Measurements from ENCODE around the gene FKBP1A.

Gene FKBP1A

DNA sequence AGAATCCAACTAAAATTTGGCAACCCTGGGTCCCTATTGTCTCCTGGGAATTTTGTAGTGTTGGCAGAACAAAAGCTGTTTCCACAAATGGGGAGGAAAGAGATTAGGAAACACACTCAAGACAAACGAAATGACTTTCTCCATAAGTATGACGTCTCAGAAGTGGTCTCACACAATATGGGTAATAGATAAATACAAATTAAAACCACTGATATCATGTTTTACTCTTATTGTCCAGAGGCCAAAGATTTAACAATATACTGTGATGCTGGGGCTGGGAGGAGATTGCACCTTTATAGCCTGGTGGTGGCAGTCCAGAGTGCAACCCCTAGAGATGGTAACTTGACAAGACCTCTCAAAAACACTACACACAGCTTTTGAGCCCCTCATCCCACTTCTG, 18.6 kb downstream of the FKBP1A start:
- Histone ChIP-seq H3K4me2 (ENCODE audit: low read length) (no peak overlapping the region), H2AFZ (ENCODE audit: low read depth, low read length) (no peak overlapping the region), H3K36me3 (replicated peaks; ENCODE audit: low read depth, low read length) (peaks cover 44% of the 10 kb centered on the region), H3K9me3 (ENCODE audit: insufficient read depth, low read length) (no peaks in the 10 kb centered on the region), H3K79me2 (ENCODE audit: low read length) (peaks cover 66% of the 10 kb centered on the region), H3K27ac (ENCODE audit: low read length) (no peak overlapping the region), H3K9ac (ENCODE audit: low read length) (no peak overlapping the region), H3K4me1 (ENCODE audit: low read length) (peaks cover 34% of the 10 kb centered on the region), H3K27me3 (ENCODE audit: low read depth, low read length) (no peaks in the 10 kb centered on the region), H4K20me1 (ENCODE audit: insufficient read depth, low read length) (peaks cover 52% of the 10 kb centered on the region), H3K4me3 (ENCODE audit: low read length) (no peak overlapping the region)
- no peak for TF ChIP-seq EZH2phosphoT487 (IDR thresholded peaks at IDR 0.05; ENCODE audit: low read depth)
- TF ChIP-seq, protein P1, sequence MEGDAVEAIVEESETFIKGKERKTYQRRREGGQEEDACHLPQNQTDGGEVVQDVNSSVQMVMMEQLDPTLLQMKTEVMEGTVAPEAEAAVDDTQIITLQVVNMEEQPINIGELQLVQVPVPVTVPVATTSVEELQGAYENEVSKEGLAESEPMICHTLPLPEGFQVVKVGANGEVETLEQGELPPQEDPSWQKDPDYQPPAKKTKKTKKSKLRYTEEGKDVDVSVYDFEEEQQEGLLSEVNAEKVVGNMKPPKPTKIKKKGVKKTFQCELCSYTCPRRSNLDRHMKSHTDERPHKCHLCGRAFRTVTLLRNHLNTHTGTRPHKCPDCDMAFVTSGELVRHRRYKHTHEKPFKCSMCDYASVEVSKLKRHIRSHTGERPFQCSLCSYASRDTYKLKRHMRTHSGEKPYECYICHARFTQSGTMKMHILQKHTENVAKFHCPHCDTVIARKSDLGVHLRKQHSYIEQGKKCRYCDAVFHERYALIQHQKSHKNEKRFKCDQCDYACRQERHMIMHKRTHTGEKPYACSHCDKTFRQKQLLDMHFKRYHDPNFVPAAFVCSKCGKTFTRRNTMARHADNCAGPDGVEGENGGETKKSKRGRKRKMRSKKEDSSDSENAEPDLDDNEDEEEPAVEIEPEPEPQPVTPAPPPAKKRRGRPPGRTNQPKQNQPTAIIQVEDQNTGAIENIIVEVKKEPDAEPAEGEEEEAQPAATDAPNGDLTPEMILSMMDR (IDR thresholded peaks at IDR 0.05; ENCODE audit: low read depth, low read length) = no peak

DNA sequence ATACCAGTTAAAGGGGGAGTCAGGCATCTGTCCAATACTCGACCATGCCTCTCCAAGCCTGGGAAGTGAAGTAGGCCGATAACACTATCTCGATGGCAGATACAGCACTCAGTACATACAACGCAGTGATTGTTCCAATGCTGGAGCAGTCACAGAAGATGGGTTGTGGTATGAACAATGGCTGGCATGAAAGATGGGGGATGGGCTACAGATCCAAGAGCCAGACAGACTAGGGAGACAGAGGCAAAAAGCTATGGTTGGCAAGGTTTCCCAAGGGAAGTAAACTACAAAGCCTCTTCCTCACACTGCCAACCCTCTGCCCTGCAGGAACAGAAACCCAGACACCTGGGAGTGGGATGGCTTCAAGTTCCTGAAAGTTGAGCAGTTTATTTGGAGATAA, 19.2 kb downstream of the FKBP1A start:
- no peak overlapping the region for H3K4me3 ChIP-seq (ENCODE audit: low read length)
- no peaks in the 10 kb centered on the region for H3K27me3 ChIP-seq (ENCODE audit: low read depth, low read length)
- peaks cover 31% of the 10 kb centered on the region for H3K4me1 ChIP-seq (ENCODE audit: low read length)
- no peak overlapping the region for H3K27ac ChIP-seq (ENCODE audit: low read length)
- peaks cover 45% of the 10 kb centered on the region for H4K20me1 ChIP-seq (ENCODE audit: insufficient read depth, low read length)
- H3K36me3 ChIP-seq (replicated peaks; ENCODE audit: low read depth, low read length) = peaks cover 46% of the 10 kb centered on the region
- no peak overlapping the region for H2AFZ ChIP-seq (ENCODE audit: low read depth, low read length)
- TF ChIP-seq EZH2phosphoT487 (IDR thresholded peaks at IDR 0.05; ENCODE audit: low read depth) = no peak
- TF ChIP-seq, protein P1 (IDR thresholded peaks at IDR 0.05; ENCODE audit: low read depth, low read length) = no peak
- H3K4me2 ChIP-seq (ENCODE audit: low read length) = no peak overlapping the region
- H3K9me3 ChIP-seq (ENCODE audit: insufficient read depth, low read length) = no peaks in the 10 kb centered on the region
- peaks cover 60% of the 10 kb centered on the region for H3K79me2 ChIP-seq (ENCODE audit: low read length)
- H3K9ac ChIP-seq (ENCODE audit: low read length) = no peak overlapping the region

DNA sequence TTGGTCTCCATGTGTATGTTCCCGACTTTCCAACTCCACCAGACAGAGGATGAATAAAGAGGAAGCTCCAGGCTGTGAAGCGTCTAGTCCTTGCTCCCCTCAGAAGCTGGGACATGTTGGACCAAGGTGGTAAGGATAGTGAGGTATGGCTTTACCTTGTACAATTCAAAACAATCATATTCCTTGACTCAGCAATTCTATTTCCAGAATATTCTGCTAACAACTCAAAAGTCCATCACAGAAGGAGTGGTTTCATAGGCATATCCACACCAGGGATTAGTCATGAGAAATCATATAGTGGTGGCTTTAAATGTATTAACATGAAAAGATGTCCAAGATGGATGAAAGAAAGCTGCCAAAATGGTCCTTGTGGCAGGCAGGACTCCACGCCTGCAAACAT, 19.8 kb downstream of the FKBP1A start:
- Histone ChIP-seq H3K27ac (ENCODE audit: low read length) (no peak overlapping the region), H4K20me1 (ENCODE audit: insufficient read depth, low read length) (peaks cover 40% of the 10 kb centered on the region), H3K9ac (ENCODE audit: low read length) (no peak overlapping the region), H3K79me2 (ENCODE audit: low read length) (peaks cover 54% of the 10 kb centered on the region), H3K27me3 (ENCODE audit: low read depth, low read length) (no peaks in the 10 kb centered on the region), H3K36me3 (replicated peaks; ENCODE audit: low read depth, low read length) (peaks cover 48% of the 10 kb centered on the region), H3K4me1 (ENCODE audit: low read length) (peaks cover 25% of the 10 kb centered on the region), H3K4me3 (ENCODE audit: low read length) (no peak overlapping the region), H3K4me2 (ENCODE audit: low read length) (no peak overlapping the region), H3K9me3 (ENCODE audit: insufficient read depth, low read length) (no peaks in the 10 kb centered on the region), H2AFZ (ENCODE audit: low read depth, low read length) (no peak overlapping the region)
- TF ChIP-seq, protein P1 (IDR thresholded peaks at IDR 0.05; ENCODE audit: low read depth, low read length) = no peak

DNA sequence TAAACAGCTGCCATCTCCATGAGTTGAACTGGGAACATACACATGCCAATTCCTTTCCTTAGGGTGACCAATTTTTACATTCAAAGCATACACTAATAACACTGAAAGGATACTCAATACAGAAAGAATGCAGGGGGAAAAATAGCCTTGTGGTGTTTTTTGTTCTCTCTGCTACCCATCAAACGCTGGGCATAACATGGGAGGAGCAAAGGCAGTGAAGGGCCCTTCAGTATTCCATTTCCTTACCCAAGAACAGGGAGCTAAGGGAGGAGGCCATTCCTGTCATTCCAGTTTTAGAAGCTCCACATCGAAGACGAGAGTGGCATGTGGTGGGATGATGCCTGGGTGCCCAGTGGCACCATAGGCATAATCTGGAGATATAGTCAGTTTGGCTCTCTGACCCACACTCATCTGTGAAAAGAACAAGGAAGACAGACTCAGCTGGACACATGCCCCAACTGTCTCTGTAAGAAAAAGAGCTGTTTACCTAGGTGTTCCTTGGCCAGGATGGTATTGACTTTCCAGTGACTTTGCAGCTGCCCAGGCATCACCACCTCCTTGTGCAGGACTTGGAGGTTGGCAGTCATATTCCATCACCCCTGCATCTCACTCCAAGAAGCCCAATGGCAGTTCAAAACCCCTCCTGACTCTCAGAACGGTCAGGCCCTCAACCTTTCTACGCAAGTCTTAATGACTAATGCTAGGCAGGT, 20.9 kb downstream of the FKBP1A start:
- peaks cover 14% of the 10 kb centered on the region for H3K4me1 ChIP-seq (ENCODE audit: low read length)
- no peaks in the 10 kb centered on the region for H3K27me3 ChIP-seq (ENCODE audit: low read depth, low read length)
- peaks cover 43% of the 10 kb centered on the region for H3K79me2 ChIP-seq (ENCODE audit: low read length)
- no peak overlapping the region for H3K9ac ChIP-seq (ENCODE audit: low read length)
- H2AFZ ChIP-seq (ENCODE audit: low read depth, low read length) = no peak overlapping the region
- H3K4me2 ChIP-seq (ENCODE audit: low read length) = no peak overlapping the region
- no peaks in the 10 kb centered on the region for H3K9me3 ChIP-seq (ENCODE audit: insufficient read depth, low read length)
- no peak overlapping the region for H3K4me3 ChIP-seq (ENCODE audit: low read length)
- H3K27ac ChIP-seq (ENCODE audit: low read length) = no peak overlapping the region
- peaks cover 29% of the 10 kb centered on the region for H4K20me1 ChIP-seq (ENCODE audit: insufficient read depth, low read length)
- TF ChIP-seq EZH2phosphoT487 (IDR thresholded peaks at IDR 0.05; ENCODE audit: low read depth) = no peak
- TF ChIP-seq, protein P1 (IDR thresholded peaks at IDR 0.05; ENCODE audit: low read depth, low read length) = no peak
- peaks cover 57% of the 10 kb centered on the region for H3K36me3 ChIP-seq (replicated peaks; ENCODE audit: low read depth, low read length)

Measured in OCI-LY3 (cell line).